Measurements from ENCODE around the gene ZFP36.

Gene ZFP36

DNA sequence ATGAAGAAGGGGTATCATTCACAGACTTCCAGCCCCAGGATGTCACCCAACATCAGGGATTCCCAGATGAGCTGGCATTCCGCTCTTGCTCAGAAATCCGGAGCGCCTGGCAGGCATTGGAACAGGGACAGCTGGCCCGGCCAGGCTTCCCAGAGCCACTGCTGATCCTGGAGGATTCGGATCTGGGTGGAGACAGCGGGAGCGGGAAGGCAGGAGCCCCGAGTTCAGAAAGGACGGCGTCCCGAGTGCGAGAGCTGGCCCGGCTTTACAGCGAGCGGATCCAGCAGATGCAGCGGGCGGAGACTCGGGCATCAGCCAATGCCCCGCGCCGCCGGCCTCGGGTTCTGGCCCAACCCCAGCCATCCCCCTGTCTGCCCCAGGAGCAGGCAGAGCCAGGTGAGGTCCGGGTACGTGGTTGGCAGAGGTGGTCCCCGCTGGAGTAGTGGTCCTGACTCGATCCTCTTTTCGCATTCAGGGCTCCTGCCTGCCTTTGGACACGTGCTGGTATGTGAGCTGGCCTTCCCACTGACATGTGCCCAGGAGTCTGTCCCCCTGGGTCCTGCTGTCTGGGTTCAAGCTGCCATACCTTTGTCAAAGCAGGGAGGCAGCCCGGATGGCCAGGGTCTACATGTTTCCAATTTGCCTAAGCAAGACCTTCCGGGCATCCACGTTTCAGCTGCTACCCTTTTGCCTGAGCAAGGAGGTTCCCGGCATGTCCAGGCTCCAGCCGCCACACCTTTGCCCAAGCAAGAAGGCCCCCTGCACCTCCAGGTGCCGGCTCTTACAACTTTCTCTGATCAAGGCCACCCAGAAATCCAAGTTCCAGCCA is 16.8 kb downstream of the ZFP36 start:
- no peak for DNase-seq

DNA sequence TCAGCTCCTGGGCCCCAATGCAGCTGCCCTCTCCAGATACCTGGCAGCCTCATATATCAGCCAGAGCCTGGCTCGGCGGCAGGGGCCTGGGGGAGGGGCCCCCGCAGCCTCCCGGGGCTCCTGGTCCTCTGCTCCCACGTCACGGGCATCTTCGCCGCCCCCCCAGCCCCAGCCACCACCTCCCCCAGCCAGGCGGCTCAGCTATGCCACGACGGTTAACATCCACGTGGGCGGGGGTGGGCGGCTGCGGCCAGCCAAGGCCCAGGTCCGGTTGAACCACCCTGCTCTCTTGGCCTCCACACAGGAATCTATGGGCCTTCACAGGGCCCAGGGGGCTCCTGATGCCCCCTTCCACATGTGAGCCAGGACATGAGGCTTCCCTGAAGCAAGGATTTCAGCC is 18.3 kb downstream of the ZFP36 start:
- DNase-seq = no peak

DNA sequence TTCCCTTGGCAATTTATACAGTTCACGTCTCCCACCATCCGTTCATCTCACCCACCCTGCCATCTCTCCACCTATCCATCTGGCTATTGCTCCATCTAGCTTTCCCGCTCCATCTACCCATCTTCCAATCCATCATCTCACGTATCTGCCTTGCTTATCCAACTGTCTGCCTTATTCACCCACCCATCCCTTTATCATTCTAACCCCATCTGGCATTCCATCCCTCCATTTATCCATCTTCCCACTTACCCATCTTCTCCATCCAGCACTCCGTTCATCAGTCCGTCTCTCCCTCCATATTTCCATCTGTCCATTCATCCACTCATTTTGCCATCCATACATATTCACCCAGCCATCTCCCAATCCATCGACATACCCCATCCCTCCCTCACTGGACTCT is 19.1 kb downstream of the ZFP36 start:
- no peak for DNase-seq

GRCh38 chr19:39426170-39426569 is 19.5 kb downstream of the ZFP36 start:
- no peak for DNase-seq

- no peak for DNase-seq
These were observed 21.1 kb downstream of the ZFP36 start for GRCh38 chr19:39427707-39428106.

GRCh38 chr19:39428283-39429112 is 21.9 kb downstream of the ZFP36 start:
- no peak for DNase-seq

- DNase-seq = no peak
These were observed 24.3 kb downstream of the ZFP36 start for GRCh38 chr19:39430675-39431593.

DNA sequence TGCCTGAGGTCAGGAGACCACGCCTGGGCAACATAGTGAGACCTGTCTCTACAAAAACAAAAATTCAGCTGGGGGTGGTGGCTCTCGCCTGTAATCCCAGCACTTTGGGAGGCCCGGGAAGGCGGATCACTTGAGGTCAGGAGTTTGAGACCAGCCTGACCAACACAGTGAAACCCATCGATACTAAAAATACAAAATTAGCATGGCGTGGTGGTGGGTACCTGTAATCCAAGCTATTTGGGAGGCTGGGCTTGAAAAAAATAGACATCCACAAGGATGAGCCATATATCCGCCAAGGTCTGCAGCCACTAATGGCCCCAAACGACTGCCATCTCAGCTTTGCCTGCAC is 26.0 kb downstream of the ZFP36 start:
- DNase-seq = no peak

DNA sequence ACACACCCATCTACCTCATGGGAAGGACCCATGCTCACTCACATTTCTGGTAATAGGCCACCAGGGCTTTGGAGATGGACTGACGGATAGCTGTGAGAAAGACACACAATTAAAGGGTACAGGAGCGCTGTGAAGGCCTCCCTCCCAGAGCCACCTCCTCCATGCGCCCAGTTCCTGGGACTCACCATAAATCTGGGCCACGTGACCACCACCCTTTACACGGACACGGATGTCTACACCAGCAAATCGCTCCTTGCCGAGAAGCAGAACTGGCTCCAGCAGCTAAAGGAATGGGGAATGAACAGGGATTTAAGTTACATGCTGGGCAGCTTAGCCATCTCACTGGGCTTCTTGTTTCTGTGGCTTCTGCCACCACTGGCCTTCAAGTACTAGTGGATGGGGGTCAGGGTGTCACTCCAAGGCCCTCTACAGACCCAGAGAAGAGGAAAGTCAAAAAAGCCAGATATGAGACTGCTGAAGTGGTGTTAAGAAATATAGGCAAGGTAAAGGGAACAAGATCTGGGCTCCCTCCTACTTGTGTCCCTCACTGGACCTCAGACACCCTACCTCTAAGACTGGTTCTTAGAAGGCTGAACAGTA is 26.9 kb downstream of the ZFP36 start:
- DNase-seq = no peak

- no peak for DNase-seq
These were observed 27.8 kb downstream of the ZFP36 start for GRCh38 chr19:39434123-39435076.

DNA sequence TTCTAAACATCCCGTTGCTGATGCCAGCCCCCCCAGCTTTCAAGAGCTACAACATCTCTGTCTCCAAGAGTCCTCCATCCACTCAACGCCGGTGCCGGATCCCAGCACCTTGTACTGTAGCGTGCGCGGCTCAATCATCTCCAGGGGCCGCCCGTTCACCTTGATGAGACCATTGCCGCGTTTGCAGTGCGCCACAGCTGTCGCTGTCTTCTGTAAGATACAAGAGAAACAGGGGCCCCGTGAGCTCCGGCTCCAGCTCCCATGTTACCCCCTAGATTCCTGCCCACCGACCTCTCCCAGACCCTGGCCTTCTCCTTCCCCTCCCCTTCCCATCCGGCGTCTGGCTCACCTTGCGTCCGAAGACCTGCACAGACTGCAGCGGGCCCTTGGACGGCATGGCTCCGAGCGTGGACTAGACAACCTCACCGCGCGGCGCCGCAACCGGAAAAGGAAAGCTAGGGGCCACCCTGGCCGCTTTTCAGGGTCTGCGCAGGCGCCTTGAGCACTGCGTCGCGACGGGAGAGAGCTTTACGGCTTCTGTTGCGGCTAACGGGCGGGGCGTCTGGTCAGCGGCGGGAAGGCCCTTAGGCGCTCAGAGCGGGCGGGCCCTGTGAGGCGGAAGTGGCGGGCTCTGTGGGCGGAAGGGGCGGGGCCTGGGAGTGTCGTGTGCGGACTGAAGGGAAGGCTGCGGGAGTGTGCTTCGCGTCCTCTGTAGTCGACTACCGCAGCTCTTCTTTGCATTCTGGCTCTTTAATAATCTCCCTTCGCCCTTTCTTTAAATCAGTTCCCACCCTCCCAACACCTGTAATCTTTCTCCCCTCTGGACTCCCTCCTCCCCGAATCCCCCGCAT is 29.1 kb downstream of the ZFP36 start, which contains the start of gene RPS16:
RPS16 (minus strand) TSS at position 451 of the 851 bp plus-strand sequence; CDS start at position 397, 54 bp downstream.
- peak; percentile 84 for DNase-seq

DNA sequence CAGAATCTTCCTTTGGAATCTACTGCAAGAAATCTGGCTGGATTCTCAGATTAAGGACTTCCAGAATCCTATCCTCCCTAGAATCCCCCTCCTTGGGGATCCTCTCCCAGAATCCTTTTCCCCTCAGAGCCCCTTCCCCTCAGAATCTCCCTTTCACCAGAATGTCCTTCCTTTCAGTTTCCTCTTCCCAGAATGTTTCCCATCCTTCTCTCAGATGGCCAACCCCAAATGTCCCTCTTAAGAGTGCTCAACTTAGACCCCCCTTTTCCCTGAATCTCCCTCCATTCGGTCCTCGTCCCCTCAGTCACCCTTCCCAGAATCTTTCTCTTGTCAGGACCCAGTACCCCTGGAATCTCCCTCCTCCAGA is 29.7 kb downstream of the ZFP36 start:
- no peak for DNase-seq

- DNase-seq = no peak
These were observed 31.8 kb downstream of the ZFP36 start for GRCh38 chr19:39438270-39438934.

- DNase-seq = no peak
These were observed 38.0 kb downstream of the ZFP36 start for GRCh38 chr19:39444598-39445195.

DNA sequence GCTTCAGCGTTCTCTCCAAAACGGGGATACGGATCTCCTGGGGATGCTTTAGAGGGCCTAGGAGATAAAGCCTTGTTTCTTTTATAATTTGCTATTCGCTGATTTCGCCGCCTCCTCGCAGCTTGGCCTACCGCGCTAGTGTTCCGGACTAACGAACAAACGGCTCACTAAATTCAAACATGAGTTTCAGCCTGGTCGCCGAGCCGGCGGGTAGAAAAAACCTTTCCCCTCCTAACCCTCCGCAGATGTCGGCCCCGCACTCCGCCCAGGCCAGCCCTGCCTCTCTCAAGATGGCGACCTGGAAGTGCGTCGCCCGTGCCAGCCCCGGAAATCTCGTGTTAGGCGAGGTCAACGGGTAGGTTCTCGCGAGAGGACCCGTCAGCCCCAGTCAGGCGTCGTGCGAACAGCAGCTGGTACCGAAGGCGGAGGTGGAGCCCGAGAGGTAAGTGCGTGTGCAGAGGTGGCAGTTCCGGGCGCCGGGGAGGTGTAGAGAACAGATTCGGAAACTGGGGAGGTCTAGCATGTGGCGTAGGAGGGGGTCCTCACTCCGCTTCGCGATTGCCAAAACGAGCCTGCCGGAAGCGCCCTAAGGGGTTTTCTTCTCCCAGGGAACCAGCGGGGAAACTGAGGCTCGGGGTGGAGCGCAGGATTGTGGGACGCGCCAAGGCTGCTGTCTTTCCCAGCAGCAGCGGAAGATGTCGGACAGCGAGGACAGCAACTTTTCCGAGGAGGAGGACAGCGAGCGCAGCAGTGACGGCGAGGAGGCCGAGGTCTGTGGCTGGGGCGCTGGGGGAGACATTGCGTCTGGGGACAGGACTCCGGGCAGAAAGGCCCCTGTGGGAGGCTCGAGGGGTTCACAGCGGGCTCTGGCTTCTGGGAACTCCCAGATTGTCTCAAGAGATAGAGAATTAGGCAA is 38.8 kb downstream of the ZFP36 start, which contains the start of gene SUPT5H:
SUPT5H (plus strand) TSS at position 387 of the 916 bp plus-strand sequence; CDS start at position 696, 309 bp downstream.
- DNase-seq = peak; percentile 90

DNA sequence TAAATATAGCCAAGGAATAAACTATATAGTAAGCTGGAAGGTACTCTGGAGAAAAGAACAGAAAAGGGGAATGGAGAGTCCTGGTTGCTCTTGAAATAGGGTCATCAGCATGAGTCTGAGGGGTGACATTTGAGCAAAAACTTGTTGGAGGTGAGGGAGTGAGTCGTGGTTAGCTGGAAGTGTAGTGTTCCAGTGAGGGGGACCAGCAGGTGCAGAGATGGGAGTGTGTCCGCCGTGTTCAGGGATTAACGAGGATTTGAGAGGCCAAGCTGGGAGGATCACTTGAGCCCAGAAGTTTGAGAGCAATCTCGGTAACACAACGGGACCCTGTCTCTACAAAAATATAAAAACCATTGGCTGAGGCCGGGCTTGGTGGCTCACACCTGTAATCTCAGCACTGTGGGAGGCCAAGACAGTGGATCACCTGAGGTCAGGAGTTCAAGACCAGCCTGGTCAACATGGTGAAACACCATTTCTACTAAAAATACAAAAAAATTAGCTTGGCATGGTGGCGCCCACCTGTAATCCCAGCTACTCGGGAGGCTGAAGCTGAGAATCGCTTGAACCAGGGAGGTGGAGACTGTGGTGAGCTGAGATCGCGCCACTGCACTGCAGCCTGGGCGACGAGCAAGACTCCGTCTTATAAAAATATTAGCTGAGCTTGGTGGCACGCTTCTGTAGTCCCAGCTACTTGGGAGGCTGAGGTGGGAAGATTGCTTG is 39.9 kb downstream of the ZFP36 start:
- no peak for DNase-seq

- DNase-seq = no peak
These were observed 41.6 kb downstream of the ZFP36 start for GRCh38 chr19:39448271-39448670.

Data from KG1 (cell line).